GM21423 (cell line): ENCODE data around the gene ARF5.

ENCODE experiments used
- ATAC-seq: cut with Tn5 transposase; IDR thresholded peaks from one replicate; pipeline ENCODE4 v1.9.1; 2021; ENCODE audit warnings: mild to moderate bottlenecking, moderate library complexity; ENCODE audit not compliant: unreplicated experiment

Gene ARF5

DNA sequence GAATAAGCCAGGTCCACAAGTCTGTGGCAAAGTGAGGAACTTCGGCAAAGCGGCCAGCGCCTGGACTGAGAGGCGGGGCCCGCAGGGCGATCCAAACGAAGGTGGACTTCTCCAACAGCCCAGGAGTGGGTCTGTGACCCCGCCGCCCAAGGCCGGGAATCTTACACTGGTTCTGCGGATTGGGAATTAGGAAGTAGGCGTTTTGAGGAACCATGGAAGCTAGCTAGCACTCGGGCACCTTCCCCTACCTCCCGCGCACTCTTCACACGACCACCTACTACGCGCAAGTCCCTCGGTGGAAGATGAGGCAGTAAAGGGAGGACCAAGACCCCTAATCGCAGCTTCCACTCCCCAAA lies 570 bp upstream of the ARF5 start:
- no peak for ATAC-seq

DNA sequence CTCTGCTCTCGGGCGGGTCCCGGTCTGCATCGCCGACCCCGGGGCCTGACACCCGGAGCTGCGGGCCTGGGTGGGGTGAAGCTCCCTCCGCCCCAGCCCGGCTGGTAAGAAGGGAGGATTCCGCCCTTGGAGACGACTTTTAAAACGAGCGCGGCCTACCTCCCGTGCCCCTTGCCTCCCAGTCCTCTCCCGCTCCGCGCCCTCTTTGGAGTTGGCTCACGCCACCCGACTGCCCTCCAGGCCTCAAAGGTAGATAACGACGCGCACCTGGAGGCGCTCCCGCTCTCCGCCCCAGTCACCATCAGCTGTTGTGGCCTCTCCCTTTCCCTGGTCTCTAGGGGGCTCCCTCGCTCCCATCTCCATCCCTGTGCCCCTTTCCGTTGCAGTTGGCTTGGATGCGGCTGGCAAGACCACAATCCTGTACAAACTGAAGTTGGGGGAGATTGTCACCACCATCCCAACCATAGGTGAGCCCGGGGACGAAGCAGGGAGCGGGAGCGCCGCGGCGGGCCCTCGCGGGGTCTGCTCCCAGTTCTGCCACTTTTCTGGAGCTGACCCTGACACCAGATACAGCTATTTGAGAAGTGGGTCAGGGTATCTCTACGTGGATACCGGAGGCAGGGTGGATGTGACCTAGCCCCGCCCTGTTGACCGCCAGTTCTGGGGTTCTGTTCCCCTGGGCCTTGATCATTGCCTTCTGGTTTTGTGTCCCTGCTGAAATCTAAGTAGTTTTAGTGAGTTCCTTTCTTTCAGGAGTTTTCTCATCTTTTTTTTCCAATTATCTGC lies 679 bp downstream of the ARF5 start:
- peak; percentile 13 for ATAC-seq

- ATAC-seq: no peak
Measured at GRCh38 chr7:127589896-127590295, 1.7 kb downstream of the ARF5 start.

GRCh38 chr7:127591189-127591588 lies 3.0 kb downstream of the ARF5 start:
- ATAC-seq: no peak

- no peak for ATAC-seq
Measured at GRCh38 chr7:127591591-127591990, 3.4 kb downstream of the ARF5 start.

GRCh38 chr7:127592550-127592949 lies 4.3 kb downstream of the ARF5 start:
- ATAC-seq: no peak

- no peak for ATAC-seq
Measured at GRCh38 chr7:127594490-127594889, 6.3 kb downstream of the ARF5 start.

GRCh38 chr7:127595737-127596136 lies 7.5 kb downstream of the ARF5 start:
- ATAC-seq: no peak

GRCh38 chr7:127598318-127598717 lies 10.1 kb downstream of the ARF5 start:
- no peak for ATAC-seq

GRCh38 chr7:127600885-127601284 lies 12.7 kb downstream of the ARF5 start:
- ATAC-seq: no peak

DNA sequence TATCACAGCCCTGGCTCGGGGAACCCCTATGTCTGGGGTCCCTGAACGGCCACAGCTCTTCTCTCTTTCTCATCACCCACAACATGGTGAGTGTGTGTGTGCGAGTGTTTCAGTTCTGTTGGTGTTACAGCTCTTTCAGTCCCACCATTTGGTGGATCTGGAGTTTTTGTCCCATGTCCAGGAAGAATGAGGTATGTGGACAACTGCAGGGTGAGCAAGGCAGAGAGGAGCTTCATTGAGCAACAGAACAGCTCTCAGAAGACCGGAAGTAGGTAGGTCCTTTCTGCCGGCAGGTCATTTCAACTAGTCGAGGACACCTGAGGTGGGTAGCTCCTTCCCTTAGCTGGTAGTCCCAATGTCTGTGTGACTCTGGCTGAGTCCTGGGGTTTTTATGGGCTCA lies 20.2 kb downstream of the ARF5 start:
- ATAC-seq: no peak

- ATAC-seq: no peak
Measured at GRCh38 chr7:127609297-127609696, 21.1 kb downstream of the ARF5 start.

- no peak for ATAC-seq
Measured at GRCh38 chr7:127612263-127612662, 24.1 kb downstream of the ARF5 start.

DNA sequence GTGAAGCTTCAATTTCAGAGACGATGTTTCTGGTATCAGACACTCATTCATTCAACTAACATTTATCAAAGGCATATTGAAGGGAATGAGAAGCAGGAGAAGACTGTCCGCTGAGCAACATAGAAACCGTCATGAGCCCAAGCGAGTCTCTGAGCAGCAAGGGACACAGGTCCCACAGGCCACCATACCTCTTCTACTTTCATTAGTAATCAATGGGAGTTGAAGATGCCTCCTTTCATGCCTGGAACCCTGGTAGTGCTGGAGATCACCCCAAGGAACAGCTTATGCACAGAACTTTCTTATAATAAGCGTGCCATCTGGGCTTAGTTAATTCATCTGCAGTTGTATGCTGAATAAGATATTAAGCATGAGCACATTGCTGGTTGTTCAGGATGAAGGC lies 28.5 kb downstream of the ARF5 start:
- no peak for ATAC-seq

- ATAC-seq: no peak
Measured at GRCh38 chr7:127618042-127618441, 29.8 kb downstream of the ARF5 start, which contains the start of gene PAX4. Gene PAX4, minus strand, starts transcription at chr7:127618142. Its CDS starts 2,214 bp downstream, at chr7:127615928.

DNA sequence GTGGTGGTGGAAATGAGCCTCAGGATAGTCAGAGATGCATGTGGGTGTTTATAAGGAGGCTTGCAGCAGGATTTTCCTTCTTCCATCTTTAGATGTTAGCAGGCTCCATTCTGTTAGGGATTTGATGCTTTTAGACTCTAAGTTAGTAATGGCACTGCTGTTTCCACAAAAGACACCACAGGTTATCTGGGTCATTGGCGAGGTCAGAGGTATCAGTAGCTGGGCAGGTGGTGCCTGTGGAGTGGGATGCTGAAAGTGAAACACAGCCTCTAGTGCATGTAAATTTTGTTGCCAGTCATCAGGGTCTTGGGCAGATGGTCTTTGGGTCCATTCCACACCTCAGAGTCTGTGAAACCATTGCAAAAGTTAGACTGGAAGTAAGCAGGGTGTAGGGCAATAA lies 30.6 kb downstream of the ARF5 start:
- no peak for ATAC-seq

GRCh38 chr7:127619681-127620405 lies 31.6 kb downstream of the ARF5 start:
- no peak for ATAC-seq

GRCh38 chr7:127620406-127621233 lies 32.4 kb downstream of the ARF5 start:
- ATAC-seq: no peak

DNA sequence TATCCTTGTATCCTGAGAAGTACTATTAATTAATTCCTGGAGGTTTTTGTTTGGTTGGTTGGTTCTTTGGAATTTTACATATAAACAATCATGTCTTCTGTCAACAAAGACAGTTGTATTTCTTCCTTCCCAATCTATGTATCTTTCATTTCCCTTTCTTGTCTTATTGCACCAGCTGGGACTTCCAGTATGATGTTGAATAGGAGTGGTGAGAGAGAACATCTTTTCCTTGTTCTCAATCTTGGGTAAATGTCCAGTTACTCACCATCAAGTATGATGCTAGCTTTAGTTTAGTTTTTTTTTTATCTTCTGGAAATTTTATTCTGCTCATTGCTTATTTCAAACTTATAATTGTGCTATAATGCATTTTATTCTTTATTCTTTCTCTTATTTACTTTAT lies 37.1 kb downstream of the ARF5 start:
- no peak for ATAC-seq

DNA sequence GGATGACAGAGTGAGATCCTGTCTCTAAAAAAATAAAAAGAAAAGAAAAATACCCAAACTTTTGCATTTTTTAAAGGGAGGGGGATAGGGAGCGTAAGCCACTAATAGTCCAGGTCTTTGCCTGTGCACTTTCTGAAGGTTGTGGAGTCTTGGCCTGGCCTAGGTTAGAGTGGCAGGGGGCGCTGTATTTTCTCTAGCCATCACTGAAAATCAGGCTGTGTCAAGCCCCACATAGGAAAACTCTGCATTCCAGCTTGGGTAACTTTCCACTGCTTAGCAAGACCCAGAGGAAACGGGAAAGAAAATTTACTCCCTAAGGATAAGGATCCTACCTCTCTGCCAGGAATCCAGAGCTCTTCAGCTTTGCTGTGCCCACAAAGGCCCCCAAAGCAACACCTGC lies 40.2 kb downstream of the ARF5 start:
- ATAC-seq: no peak

GRCh38 chr7:127629268-127629854 lies 41.1 kb downstream of the ARF5 start:
- peak; percentile 83 for ATAC-seq
